ENCODE measurements around the gene CUTA. TPM values are rescaled to one million over a fixed set of nuclear protein-coding genes. Genes with fewer than 3 reads are reported as not detected.

CUTA gene
- total and polyA plus RNA-seq, 3 donors from 2014 or later, result 132 to 146 (median 139) TPM

GRCh38 chr6:33458676-33459075 is 40.8 kb upstream of the CUTA start:
- Histone ChIP-seq H3K4me1 (peaks cover 28% of the 10 kb centered on the region), H3K27me3 (no peaks in the 10 kb centered on the region), H3K4me3 (no peak overlapping the region), H3K9me3 (no peaks in the 10 kb centered on the region), H3K36me3 (ENCODE audit: low read depth, missing control alignments) (no peaks in the 10 kb centered on the region), H3K27ac (no peak overlapping the region)
- WGBS, 2 donors, result 77 to 84% methylated on average over 3 of the region's 3 CpGs
- intact Hi-C loops (cut with DNase I; ENCODE audit: low total_unique reads), result no loop called here
- no peak for DNase-seq
- TF ChIP-seq CTCF (IDR thresholded peaks at IDR 0.05) (no peak), POLR2A (IDR thresholded peaks at IDR 0.05) (no peak)

- Histone ChIP-seq H3K36me3 (ENCODE audit: low read depth, missing control alignments) (no peaks in the 10 kb centered on the region), H3K4me3 (no peak overlapping the region), H3K27ac (peak overlapping the region in 1 of 2 donors; percentile 62), H3K27me3 (no peaks in the 10 kb centered on the region), H3K9me3 (no peaks in the 10 kb centered on the region), H3K4me1 (peaks cover 33% of the 10 kb centered on the region)
- 48 to 71% methylated on average over 4 to 12 of the region's 12 CpGs for WGBS, 2 donors
- intact Hi-C loops (cut with DNase I; ENCODE audit: low total_unique reads), result no loop called here
- DNase-seq, result peak; percentile 60
- no peak for TF ChIP-seq POLR2A (IDR thresholded peaks at IDR 0.05)
- no peak for TF ChIP-seq CTCF (IDR thresholded peaks at IDR 0.05)
Measured at GRCh38 chr6:33456156-33456555, 38.2 kb upstream of the CUTA start.

- Histone ChIP-seq H3K27ac (peak overlapping the region; percentile 14 to 62), H3K9me3 (no peaks in the 10 kb centered on the region), H3K4me3 (peak overlapping the region; percentile 62 to 77), H3K27me3 (no peaks in the 10 kb centered on the region), H3K4me1 (peaks cover 33% of the 10 kb centered on the region), H3K36me3 (ENCODE audit: low read depth, missing control alignments) (no peaks in the 10 kb centered on the region)
- DNase-seq, result peak; percentile 17
- TF ChIP-seq CTCF (IDR thresholded peaks at IDR 0.05) (no peak), POLR2A (IDR thresholded peaks at IDR 0.05) (no peak)
- WGBS, 2 donors, result 31 to 38% methylated on average over 16 of the region's 16 CpGs
- intact Hi-C loops (cut with DNase I; ENCODE audit: low total_unique reads), result no loop called here
Measured at GRCh38 chr6:33455051-33455450, 37.1 kb upstream of the CUTA start.

- intact Hi-C loops (cut with DNase I; ENCODE audit: low total_unique reads), result no loop called here
- Histone ChIP-seq H3K27me3 (no peaks in the 10 kb centered on the region), H3K9me3 (no peaks in the 10 kb centered on the region), H3K36me3 (ENCODE audit: low read depth, missing control alignments) (no peaks in the 10 kb centered on the region), H3K27ac (peak within 1 kb of the TSS; percentile 14 to 62), H3K4me3 (peak within 1 kb of the TSS; percentile 62 to 77), H3K4me1 (peaks cover 33% of the 10 kb centered on the region)
- DNase-seq, result peak; percentile 98
- 1 to 2% methylated on average over 21 to 40 of the region's 65 CpGs for WGBS, 2 donors
- TF ChIP-seq POLR2A (IDR thresholded peaks at IDR 0.05) (peak; percentile 84), CTCF (IDR thresholded peaks at IDR 0.05) (peak in 1 of 3 experiments; percentile 26)
Measured at GRCh38 chr6:33454009-33454946, 36.4 kb upstream of the CUTA start, which contains the start of gene ZBTB9. TSS of gene ZBTB9 (plus strand) at chr6:33454576. CDS start at chr6:33455101, 525 bp downstream.

All from testis (tissue), 3 donors.